Body of pancreas (tissue), 4 donors: Measurements from ENCODE around the gene P3H4. TPM values are rescaled to one million over a fixed set of nuclear protein-coding genes. Genes with fewer than 3 reads are reported as not detected.
A peak's percentile ranks its signal among the peaks of the same experiment; 100 is the strongest.
"Not testable (repeated sequence)": the region's sequence is repeated elsewhere in the genome, so short reads cannot be mapped to it uniquely, and the experiment has no call there.

Experiments used
- ATAC-seq: fragments of 150-250 bp; one replicate; pipeline ENCODE4 v1.9.1; 2016
- DNase-seq, 4 donors: peaks; one replicate each; pipeline ENCODE4 v3.0.0-alpha.2; 2019
- H3K27ac ChIP-seq, 4 donors: fragments of 200-600 bp; sonication (generic); 1 replicate in 3 of 4; 2 replicates in 1 of 4; pipeline versions ENCODE4 v1.5.1 to v1.6.1; 2016 to 2019; ENCODE audit warnings: mild to moderate bottlenecking in 1 of 4, mixed read lengths in 1 of 4, moderate library complexity in 1 of 4
- H3K27me3 ChIP-seq, 2 donors: fragments of 200-600 bp; sonication (generic); one replicate each; pipeline ENCODE4 v1.6.0; 2016; ENCODE audit warnings: mild to moderate bottlenecking in 1 of 2
- H3K36me3 ChIP-seq, 2 donors: fragments of 200-600 bp; sonication (generic); replicated peaks in 1 of 2; 2 replicates each; pipeline ENCODE4 v1.5.1; 2016; ENCODE audit warnings: low read depth in 2 of 2; ENCODE audit not compliant: insufficient read depth in 1 of 2
- H3K4me1 ChIP-seq: fragments of 200-600 bp; sonication (generic); one replicate; pipeline ENCODE4 v1.6.0; 2016
- H3K4me3 ChIP-seq, 2 donors: fragments of 200-600 bp; sonication (generic); 1 replicate in 1 of 2; 2 replicates in 1 of 2; pipeline ENCODE4 v1.5.1; 2016 to 2019
- H3K9me3 ChIP-seq, 3 donors: fragments of 200-600 bp; sonication (generic); 1 replicate in 2 of 3; 2 replicates in 1 of 3; pipeline ENCODE4 v1.5.1; 2016
- CTCF ChIP-seq, 7 experiments: fragments of 450-650 bp in 4 of 7; fragments of 200-600 bp in 3 of 7; sonication (generic) in 3 of 7; IDR thresholded peaks; one replicate each; pipeline ENCODE4 v1.5.1; 2016 to 2019; ENCODE audit warnings: antibody characterized with exemption in 7 of 7
- POLR2A ChIP-seq, 3 donors: fragments of 450-650 bp; IDR thresholded peaks; one replicate each; pipeline ENCODE4 v1.6.1; 2016; ENCODE audit warnings: antibody characterized with exemption in 3 of 3, mild to moderate bottlenecking in 2 of 3
- WGBS, 2 donors: methylation state at CpG; one replicate each; pipeline ENCODE4 v1.1.5; 2017; 5-methylcytosine and 5-hydroxymethylcytosine counted together
- intact Hi-C: fragments of 100-400 bp; cut with DNase I; formaldehyde crosslinking; loops from one replicate; pipeline ENCODE4 v1.15.1; 2023
- total RNA-seq, 2 donors: library from RNA; depleted of rRNA; stranded (reverse); fragments of >200 nt; gene quantifications; one replicate each; pipeline ENCODE4 v1.1.0, GENCODE V29; 2016

P3H4 gene
- total RNA-seq, 2 donors from 2014 or later = 18.4 to 22.7 TPM

DNA sequence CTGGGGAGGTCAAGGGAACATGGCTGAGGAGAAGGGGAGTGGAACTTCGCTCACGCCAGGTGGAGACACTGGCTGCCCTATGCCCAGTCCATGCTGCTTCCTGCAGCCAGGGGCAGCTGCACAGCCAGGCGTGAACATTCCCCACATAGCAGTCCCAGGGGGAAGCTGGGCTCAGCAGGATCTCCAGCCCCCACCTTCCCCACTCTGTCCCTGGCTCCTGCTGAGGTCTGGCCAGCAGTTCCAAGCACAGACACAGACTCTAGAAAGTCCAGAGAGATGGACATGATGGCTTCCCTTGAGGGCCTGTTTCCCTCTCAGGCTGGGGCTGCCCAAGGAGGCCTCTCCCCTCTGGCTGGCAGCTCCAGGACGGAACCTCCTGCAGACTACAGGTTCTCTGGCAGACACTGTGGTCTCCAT, 34.6 kb downstream of the P3H4 start:
- 22 to 80% methylated on average over 2 to 4 of the region's 4 CpGs for WGBS, 2 donors
- TF ChIP-seq POLR2A (IDR thresholded peaks at IDR 0.05) (peak in 1 of 3 donors; percentile 21), CTCF (IDR thresholded peaks at IDR 0.05) (peak in 6 of 7 experiments; percentile 11 to 60 (median 48))
- Histone ChIP-seq H3K27me3 (no peaks in the 10 kb centered on the region), H3K36me3 (no peaks in the 10 kb centered on the region), H3K4me3 (no peak overlapping the region), H3K9me3 (no peaks in the 10 kb centered on the region), H3K27ac (peak overlapping the region; percentile 86 to 91 (median 87)), H3K4me1 (peaks cover 76% of the 10 kb centered on the region)
- DNase-seq = peak; percentile 38 to 63 (median 58)
- peak; percentile 47 for ATAC-seq
- intact Hi-C loops = no loop called here

- H3K36me3 ChIP-seq, ATAC-seq, H3K9me3 ChIP-seq, DNase-seq, H3K27me3 ChIP-seq, H3K4me3 ChIP-seq, intact Hi-C loops: not testable (repeated sequence)
- WGBS, 2 donors = 77 to 81% methylated on average over 14 of the region's 14 CpGs
- Histone ChIP-seq H3K27ac (peak overlapping the region in 3 of 4 donors; percentile 86 to 91 (median 88)), H3K4me1 (peaks cover 74% of the 10 kb centered on the region)
Measured at GRCh38 chr17:41776262-41776900, 35.4 kb downstream of the P3H4 start.

GRCh38 chr17:41775394-41776226, 36.1 kb downstream of the P3H4 start:
- peaks cover 72% of the 10 kb centered on the region for H3K4me1 ChIP-seq
- TF ChIP-seq CTCF (IDR thresholded peaks at IDR 0.05) (no peak), POLR2A (IDR thresholded peaks at IDR 0.05) (no peak)
- no peak overlapping the region for H3K4me3 ChIP-seq
- intact Hi-C loops = no loop called here
- no peaks in the 10 kb centered on the region for H3K27me3 ChIP-seq
- H3K9me3 ChIP-seq = no peaks in the 10 kb centered on the region
- WGBS, 2 donors = 67 to 68% methylated on average over 12 of the region's 12 CpGs
- no peak for ATAC-seq
- H3K27ac ChIP-seq = peak overlapping the region in 3 of 4 donors; percentile 86 to 91 (median 88)
- H3K36me3 ChIP-seq = peaks cover 0 to 6% of the 10 kb centered on the region in 2 donors
- DNase-seq = no peak

DNA sequence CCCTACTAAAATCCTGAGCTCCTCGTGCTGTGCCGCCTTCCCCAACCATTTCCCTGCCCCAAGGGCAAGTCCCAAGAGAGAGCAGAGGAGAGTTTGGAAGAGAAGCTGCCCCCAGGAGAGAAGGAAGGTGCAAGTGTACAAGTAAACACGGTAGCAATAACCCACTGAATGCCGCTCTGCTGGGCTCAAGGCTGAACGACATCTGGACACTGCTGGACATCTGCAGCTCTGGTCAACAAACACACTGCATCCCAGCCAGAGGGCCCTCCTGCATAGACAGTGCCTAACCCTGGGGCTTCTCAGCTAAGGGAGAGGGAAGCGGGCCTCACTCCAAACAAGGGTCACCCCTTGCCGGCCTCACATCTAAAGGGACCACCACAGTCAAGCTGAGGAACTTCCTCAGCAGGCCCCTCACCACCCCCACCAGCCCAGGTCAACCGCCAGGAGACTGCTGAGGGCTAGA, 38.0 kb downstream of the P3H4 start:
- DNase-seq = no peak
- peaks cover 65% of the 10 kb centered on the region for H3K4me1 ChIP-seq
- intact Hi-C loops = no loop called here

More for the DNA sequence above, 38.0 kb downstream of the P3H4 start:
- no peaks in the 10 kb centered on the region for H3K9me3 ChIP-seq
- no peak for ATAC-seq
- no peak for TF ChIP-seq CTCF (IDR thresholded peaks at IDR 0.05)
- no peak for TF ChIP-seq POLR2A (IDR thresholded peaks at IDR 0.05)
- peak overlapping the region; percentile 67 to 78 (median 75) for H3K27ac ChIP-seq
- WGBS, 2 donors = 55 to 57% methylated on average over 6 to 8 of the region's 8 CpGs
- H3K27me3 ChIP-seq = no peaks in the 10 kb centered on the region
- H3K4me3 ChIP-seq = no peak overlapping the region
- peaks cover 11 to 15% of the 10 kb centered on the region in 2 donors for H3K36me3 ChIP-seq
